GM13977 (cell line): Measurements from ENCODE around the gene BCAR1.
A peak's percentile ranks its signal among the peaks of the same experiment; 100 is the strongest.

Experiments used
- DNase-seq: peaks from one replicate; pipeline ENCODE4 v3.0.0; 2012; ENCODE audit warnings: low spot score
- in situ Hi-C: fragments of 300-500 bp; cut with MboI; formaldehyde crosslinking; loops from one replicate; pipeline ENCODE4 v1.12.0; 2022; ENCODE audit warnings: low sequenced_read_pairs, low pct_unique_long_range_greater_than_20kb, mixed read lengths, inconsistent platforms; ENCODE audit not compliant: unreplicated experiment
- TF ChIP-seq, protein P1 (sequence below): IDR thresholded peaks from 2 replicates; pipeline ENCODE4 v1.5.1; 2012; ENCODE audit warnings: mild to moderate bottlenecking, control low read depth; ENCODE audit not compliant: insufficient read depth; ENCODE audit errors: extremely low read depth, missing control alignments

Gene BCAR1, protein sequence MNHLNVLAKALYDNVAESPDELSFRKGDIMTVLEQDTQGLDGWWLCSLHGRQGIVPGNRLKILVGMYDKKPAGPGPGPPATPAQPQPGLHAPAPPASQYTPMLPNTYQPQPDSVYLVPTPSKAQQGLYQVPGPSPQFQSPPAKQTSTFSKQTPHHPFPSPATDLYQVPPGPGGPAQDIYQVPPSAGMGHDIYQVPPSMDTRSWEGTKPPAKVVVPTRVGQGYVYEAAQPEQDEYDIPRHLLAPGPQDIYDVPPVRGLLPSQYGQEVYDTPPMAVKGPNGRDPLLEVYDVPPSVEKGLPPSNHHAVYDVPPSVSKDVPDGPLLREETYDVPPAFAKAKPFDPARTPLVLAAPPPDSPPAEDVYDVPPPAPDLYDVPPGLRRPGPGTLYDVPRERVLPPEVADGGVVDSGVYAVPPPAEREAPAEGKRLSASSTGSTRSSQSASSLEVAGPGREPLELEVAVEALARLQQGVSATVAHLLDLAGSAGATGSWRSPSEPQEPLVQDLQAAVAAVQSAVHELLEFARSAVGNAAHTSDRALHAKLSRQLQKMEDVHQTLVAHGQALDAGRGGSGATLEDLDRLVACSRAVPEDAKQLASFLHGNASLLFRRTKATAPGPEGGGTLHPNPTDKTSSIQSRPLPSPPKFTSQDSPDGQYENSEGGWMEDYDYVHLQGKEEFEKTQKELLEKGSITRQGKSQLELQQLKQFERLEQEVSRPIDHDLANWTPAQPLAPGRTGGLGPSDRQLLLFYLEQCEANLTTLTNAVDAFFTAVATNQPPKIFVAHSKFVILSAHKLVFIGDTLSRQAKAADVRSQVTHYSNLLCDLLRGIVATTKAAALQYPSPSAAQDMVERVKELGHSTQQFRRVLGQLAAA

DNA sequence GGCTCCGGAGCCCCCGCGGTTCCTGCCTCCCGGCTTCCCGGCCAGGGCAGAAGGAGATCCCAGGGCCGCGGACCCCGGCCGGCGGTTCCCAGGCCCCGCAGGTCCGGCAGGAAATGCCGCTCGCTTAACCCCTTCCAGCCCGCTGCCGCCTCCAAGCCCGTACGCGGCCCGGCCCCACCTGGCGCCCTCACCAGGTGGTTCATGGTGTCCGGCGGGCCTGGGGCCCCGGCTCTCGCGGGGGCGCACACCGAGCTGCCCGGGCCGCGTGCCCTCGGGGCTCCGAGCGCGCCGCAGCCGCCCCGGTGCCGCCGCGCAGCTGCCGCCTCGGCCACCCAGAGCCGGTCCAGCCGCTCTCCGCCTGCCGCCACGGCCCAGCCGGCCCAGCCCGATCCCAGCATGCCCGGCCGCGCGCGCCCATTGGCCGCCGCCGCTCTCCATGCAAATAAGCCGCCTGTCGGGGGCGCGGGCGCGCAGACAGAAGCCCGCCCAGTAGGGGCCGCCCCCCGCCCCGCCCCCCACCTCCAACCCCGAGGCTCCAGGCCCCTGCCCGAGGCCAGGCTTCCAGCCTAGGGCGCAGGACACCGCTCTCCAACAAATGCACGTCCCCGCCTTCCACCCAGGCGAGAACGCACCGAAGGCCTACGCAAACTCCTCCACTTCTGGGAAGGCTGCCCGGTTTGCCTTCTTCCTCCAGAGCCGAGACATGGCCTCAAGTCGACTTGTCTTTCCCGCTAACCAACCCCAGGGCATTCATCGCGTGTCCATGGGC is at the start of gene BCAR1:
BCAR1 (minus strand) TSS at position 345 of the 769 bp plus-strand sequence; CDS start at position 203, 142 bp downstream.
- peak; percentile 97 for DNase-seq
- in situ Hi-C loops = no loop called here
- TF ChIP-seq, protein P1, sequence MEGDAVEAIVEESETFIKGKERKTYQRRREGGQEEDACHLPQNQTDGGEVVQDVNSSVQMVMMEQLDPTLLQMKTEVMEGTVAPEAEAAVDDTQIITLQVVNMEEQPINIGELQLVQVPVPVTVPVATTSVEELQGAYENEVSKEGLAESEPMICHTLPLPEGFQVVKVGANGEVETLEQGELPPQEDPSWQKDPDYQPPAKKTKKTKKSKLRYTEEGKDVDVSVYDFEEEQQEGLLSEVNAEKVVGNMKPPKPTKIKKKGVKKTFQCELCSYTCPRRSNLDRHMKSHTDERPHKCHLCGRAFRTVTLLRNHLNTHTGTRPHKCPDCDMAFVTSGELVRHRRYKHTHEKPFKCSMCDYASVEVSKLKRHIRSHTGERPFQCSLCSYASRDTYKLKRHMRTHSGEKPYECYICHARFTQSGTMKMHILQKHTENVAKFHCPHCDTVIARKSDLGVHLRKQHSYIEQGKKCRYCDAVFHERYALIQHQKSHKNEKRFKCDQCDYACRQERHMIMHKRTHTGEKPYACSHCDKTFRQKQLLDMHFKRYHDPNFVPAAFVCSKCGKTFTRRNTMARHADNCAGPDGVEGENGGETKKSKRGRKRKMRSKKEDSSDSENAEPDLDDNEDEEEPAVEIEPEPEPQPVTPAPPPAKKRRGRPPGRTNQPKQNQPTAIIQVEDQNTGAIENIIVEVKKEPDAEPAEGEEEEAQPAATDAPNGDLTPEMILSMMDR = peak; percentile 32

DNA sequence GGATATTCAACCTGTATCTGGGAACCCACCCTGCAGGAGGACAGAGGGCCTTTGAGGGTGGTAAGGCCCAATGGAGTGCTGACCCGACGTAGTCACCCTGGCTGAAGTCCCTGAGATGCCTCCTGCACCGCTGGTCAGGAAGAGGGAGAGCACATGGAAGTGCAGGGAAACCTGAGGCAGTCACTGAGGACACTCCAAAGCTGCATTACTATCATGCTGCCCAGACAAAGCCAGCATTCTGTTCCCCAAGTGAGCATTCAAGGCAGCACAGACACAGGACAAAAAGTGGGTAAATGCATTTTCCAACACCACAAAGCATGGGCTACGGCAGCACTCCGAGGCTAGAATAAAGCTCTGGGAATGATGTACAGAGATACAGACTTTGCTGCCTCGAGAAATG is 46.8 kb upstream of the BCAR1 start:
- DNase-seq = no peak
- in situ Hi-C loops = no loop called here
- TF ChIP-seq, protein P1 = no peak

DNA sequence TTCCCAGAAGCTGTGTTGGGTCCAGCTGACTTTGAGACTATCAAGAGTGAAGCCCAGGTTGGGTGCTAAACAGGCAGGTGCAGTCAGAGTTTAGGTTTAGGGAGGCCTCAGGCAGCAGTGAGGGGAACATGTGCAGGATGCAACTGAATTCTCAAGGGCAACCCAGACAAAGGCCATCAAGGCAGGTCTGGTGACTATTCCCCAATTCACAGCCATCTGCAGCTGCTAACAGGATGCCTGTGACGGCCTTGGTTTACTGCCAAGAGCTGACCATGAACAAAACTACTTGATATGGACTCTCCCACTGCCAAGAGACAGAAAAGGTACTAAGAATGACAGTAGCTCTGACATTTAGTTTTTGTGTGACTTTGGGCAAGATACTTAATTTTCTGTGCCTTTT is 45.2 kb upstream of the BCAR1 start:
- in situ Hi-C loops = no loop called here
- no peak for DNase-seq
- TF ChIP-seq, protein P1 = no peak

DNA sequence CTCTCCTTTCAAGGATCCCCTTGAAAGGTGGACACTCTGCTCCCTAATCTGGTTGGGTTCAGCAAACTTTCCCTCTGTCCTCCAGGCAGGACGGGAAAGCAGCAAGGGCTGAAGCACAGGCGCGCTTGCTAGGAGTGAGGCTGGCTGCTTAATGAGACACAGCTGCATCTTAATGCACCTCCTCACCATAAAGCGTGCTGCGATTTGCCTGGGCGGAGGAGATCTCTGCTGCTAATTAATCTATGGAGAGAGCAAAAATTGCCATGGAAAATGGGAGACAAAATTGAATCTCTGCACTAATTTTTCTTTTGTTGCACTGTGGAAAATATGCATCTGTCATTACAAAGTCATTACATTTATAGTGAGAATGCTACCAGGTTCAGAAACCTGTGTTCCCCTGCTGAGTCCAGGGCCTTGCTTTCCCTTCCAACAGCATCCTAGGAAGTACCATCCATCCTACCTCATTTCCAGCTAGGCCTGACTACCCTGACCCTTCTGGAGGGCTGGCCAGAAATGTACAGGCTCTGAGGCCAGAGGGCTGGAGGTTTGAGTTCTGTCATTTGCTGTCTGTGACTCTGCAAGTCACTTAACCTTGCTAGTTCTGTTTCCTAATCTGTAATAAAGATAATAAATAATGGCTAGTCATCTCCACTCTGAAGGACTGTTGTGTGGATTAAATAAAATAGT is 43.5 kb upstream of the BCAR1 start:
- DNase-seq = no peak
- in situ Hi-C loops = no loop called here
- TF ChIP-seq, protein P1 = no peak

DNA sequence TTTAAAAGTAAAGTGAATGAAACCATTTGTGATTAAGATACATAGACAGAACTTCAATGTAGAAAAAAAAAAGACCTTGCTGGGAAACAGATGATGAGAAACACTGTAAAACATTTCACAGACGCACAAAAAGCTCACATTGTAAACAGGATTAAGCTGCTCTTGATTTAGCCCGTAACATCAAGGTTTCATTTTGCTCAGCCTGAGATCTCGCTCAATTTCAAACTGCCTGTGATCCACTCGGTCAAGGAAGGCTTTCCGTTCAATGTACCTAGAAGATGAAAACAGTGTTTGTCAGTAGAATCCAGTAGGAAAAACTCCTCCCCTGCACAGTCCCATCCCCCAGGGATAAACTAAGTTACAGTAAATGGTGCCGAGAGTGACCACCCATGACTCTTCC is 42.3 kb upstream of the BCAR1 start:
- in situ Hi-C loops = no loop called here
- TF ChIP-seq, protein P1 = no peak
- no peak for DNase-seq
